Colonic mucosa (tissue), 4 donors: Measurements from ENCODE around the gene PDE6B. TPM values are rescaled to one million over a fixed set of nuclear protein-coding genes. Genes with fewer than 3 reads are reported as not detected.

Experiments used
- DNase-seq: peaks from one replicate; pipeline ENCODE4 v3.0.0-alpha.2; 2020
- H3K27ac ChIP-seq: fragments of 200-600 bp; one replicate; pipeline ENCODE4 v1.8.0; 2021
- H3K27me3 ChIP-seq: fragments of 200-600 bp; one replicate; pipeline ENCODE4 v1.8.0; 2021
- H3K36me3 ChIP-seq: fragments of 200-600 bp; one replicate; pipeline ENCODE4 v1.8.0; 2021
- H3K4me1 ChIP-seq: fragments of 200-600 bp; one replicate; pipeline ENCODE4 v1.8.0; 2021; ENCODE audit warnings: mild to moderate bottlenecking
- H3K4me3 ChIP-seq: fragments of 200-600 bp; one replicate; pipeline ENCODE4 v1.8.0; 2021
- H3K9ac ChIP-seq, 2 donors: one replicate each; pipeline ENCODE4 v1.7.0; 2013; ENCODE audit warnings: control low read depth in 2 of 2, low read depth in 2 of 2, low read length in 2 of 2
- H3K9me3 ChIP-seq: fragments of 200-600 bp; one replicate; pipeline ENCODE4 v1.8.0; 2021
- intact Hi-C: fragments of 100-400 bp; cut with DNase I; formaldehyde crosslinking; loops from one replicate; pipeline ENCODE4 v1.14.1; 2022
- total RNA-seq, 2 donors: library from RNA; stranded (reverse); fragmentation: NEBNext Ultra II Directional in 1 of 2; extraction: Animal tissue kit (Norgen Biotek cat#: 25700) in 1 of 2; gene quantifications; one replicate each; pipeline ENCODE4 v1.2.1, GENCODE V29; 2021
- TF ChIP-seq, protein P1 (sequence below): fragments of 200-600 bp; IDR thresholded peaks from one replicate; pipeline ENCODE4 v1.8.0; 2022; ENCODE audit warnings: antibody characterized with exemption, mild to moderate bottlenecking
- donor health status: healthy.
- donor health status: DM: no; HTN: no; CAD: no.
- donor health status: DM: no; HTN: no; CAD: no.

PDE6B gene
- total RNA-seq, 2 donors from 2014 or later = 1.2 to 2.3 TPM

GRCh38 chr4:578451-579443 is 46.6 kb upstream of the PDE6B start:
- Histone ChIP-seq H3K9ac (no peak overlapping the region), H3K4me1 (no peaks in the 10 kb centered on the region), H3K9me3 (no peaks in the 10 kb centered on the region), H3K27me3 (peaks cover 37% of the 10 kb centered on the region), H3K4me3 (no peak overlapping the region), H3K27ac (no peak overlapping the region), H3K36me3 (no peaks in the 10 kb centered on the region)
- no peak for DNase-seq
- TF ChIP-seq, protein P1, sequence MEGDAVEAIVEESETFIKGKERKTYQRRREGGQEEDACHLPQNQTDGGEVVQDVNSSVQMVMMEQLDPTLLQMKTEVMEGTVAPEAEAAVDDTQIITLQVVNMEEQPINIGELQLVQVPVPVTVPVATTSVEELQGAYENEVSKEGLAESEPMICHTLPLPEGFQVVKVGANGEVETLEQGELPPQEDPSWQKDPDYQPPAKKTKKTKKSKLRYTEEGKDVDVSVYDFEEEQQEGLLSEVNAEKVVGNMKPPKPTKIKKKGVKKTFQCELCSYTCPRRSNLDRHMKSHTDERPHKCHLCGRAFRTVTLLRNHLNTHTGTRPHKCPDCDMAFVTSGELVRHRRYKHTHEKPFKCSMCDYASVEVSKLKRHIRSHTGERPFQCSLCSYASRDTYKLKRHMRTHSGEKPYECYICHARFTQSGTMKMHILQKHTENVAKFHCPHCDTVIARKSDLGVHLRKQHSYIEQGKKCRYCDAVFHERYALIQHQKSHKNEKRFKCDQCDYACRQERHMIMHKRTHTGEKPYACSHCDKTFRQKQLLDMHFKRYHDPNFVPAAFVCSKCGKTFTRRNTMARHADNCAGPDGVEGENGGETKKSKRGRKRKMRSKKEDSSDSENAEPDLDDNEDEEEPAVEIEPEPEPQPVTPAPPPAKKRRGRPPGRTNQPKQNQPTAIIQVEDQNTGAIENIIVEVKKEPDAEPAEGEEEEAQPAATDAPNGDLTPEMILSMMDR = no peak
- intact Hi-C loops = no loop called here

DNA sequence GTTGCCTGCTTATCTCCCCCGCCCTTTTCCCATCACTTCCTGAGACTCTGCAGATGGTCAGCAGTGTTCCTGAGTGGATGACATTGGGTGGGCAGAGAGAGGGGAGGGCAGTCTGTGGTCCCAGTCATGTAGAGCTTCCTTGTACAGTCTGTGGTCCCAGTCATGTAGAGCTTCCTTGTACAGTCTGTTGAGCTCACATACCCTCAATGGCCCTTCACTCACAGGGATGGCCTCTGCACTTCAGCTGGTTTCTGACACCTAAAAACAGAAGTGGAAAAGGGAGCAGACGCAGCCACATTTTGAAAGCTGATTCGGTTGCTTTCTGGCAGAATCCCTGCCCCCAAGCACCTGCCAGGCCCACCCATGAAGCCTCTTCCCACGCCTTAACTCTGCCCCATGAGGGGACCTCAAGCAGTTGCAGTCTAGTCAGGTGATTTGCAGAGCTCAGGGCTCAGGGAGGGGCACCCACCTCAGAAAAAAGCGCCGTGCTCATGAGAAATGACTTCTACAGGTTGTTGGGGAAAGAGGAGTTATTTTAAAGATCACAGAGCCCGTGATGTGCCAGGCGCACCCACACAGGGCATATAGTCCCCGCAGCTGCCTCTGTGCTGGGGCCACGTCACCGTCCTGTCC is 45.7 kb upstream of the PDE6B start:
- intact Hi-C loops = no loop called here
- TF ChIP-seq, protein P1 = no peak
- Histone ChIP-seq H3K27me3 (peaks cover 31% of the 10 kb centered on the region), H3K36me3 (no peaks in the 10 kb centered on the region), H3K9ac (no peak overlapping the region), H3K4me3 (no peak overlapping the region), H3K4me1 (no peaks in the 10 kb centered on the region), H3K9me3 (no peaks in the 10 kb centered on the region), H3K27ac (no peak overlapping the region)
- no peak for DNase-seq

GRCh38 chr4:581181-581580 is 44.2 kb upstream of the PDE6B start:
- no peaks in the 10 kb centered on the region for H3K36me3 ChIP-seq

GRCh38 chr4:581753-582361 is 43.5 kb upstream of the PDE6B start:
- H3K27me3 ChIP-seq = peaks cover 28% of the 10 kb centered on the region
- intact Hi-C loops = no loop called here

More at GRCh38 chr4:581181-581580, 44.2 kb upstream of the PDE6B start:
- intact Hi-C loops = no loop called here
- DNase-seq = no peak
- Histone ChIP-seq H3K9me3 (no peaks in the 10 kb centered on the region), H3K27me3 (peaks cover 28% of the 10 kb centered on the region), H3K27ac (no peak overlapping the region), H3K4me3 (no peak overlapping the region), H3K4me1 (no peaks in the 10 kb centered on the region), H3K9ac (no peak overlapping the region)
- TF ChIP-seq, protein P1 = no peak

DNA sequence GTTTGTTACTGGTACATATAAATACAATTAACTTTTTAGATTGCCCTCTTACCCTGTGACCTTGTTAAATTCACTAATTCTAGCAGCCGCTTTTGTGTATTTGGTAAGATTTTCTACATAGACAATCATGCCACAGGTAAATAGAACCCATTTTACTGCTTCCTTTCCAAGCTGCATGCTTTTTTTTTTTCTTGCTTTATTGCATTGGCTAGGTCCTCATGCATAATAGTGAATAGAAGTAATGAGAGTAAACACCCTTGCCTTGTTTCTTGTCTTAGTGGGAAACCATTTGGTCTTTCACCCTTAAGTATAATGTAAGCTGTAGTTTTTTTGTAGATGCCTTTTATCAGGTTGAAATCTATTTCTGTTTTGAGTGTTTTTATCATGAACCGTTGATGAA is 41.6 kb upstream of the PDE6B start:
- no peaks in the 10 kb centered on the region for H3K36me3 ChIP-seq
- H3K4me1 ChIP-seq = no peaks in the 10 kb centered on the region
- intact Hi-C loops = no loop called here
- no peak for DNase-seq
- no peak overlapping the region for H3K4me3 ChIP-seq
- H3K27me3 ChIP-seq = peaks cover 10% of the 10 kb centered on the region
- TF ChIP-seq, protein P1 = no peak
- no peaks in the 10 kb centered on the region for H3K9me3 ChIP-seq
- no peak overlapping the region for H3K27ac ChIP-seq
- H3K9ac ChIP-seq = no peak overlapping the region

More at GRCh38 chr4:581753-582361, 43.5 kb upstream of the PDE6B start:
- H3K9ac ChIP-seq = no peak overlapping the region
- H3K36me3 ChIP-seq = no peaks in the 10 kb centered on the region
- no peak overlapping the region for H3K27ac ChIP-seq
- no peaks in the 10 kb centered on the region for H3K9me3 ChIP-seq
- TF ChIP-seq, protein P1 = no peak
- H3K4me1 ChIP-seq = no peaks in the 10 kb centered on the region
- DNase-seq = no peak
- no peak overlapping the region for H3K4me3 ChIP-seq
